Measurements from ENCODE around the gene TMEM271.

Gene TMEM271

GRCh38 chr4:532588-533317 is 43.3 kb downstream of the TMEM271 start:
- DNase-seq (no peak), ATAC-seq (no peak)

GRCh38 chr4:531721-532565 is 44.2 kb downstream of the TMEM271 start:
- no peak for ATAC-seq
- no peak for DNase-seq

- ATAC-seq (no peak), DNase-seq (no peak)
These were observed 45.0 kb downstream of the TMEM271 start for GRCh38 chr4:531076-531475.

- no peak for ATAC-seq
- DNase-seq: no peak
These were observed 45.9 kb downstream of the TMEM271 start for GRCh38 chr4:530017-530781.

GRCh38 chr4:529563-529962 is 46.5 kb downstream of the TMEM271 start:
- DNase-seq: no peak
- ATAC-seq: no peak

GRCh38 chr4:528835-529234 is 47.3 kb downstream of the TMEM271 start:
- DNase-seq (no peak), ATAC-seq (no peak)

DNA sequence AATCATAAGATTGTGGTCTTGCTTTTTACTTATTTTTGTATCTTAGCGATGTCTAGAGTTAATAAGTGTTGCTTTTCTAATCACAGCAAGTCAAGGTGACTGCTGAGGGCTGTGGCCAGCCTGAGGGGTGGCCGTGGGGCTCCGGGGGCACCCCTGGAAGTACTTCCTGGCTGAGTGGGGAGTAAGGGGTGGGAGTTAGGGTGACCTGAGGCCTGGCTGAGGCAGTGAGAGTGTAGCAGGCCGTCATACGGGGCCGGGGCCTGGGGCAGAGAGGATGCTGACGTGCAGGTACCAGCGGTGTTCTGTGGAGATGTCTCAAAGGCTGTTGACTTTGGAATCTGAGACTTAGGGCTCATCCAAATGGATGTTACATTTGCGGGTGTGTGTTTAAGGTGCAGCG is 47.8 kb downstream of the TMEM271 start:
- ATAC-seq (no peak), DNase-seq (no peak)

- ATAC-seq (no peak), DNase-seq (no peak)
These were observed 49.1 kb downstream of the TMEM271 start for GRCh38 chr4:526971-527460.

GRCh38 chr4:526189-526909 is 49.7 kb downstream of the TMEM271 start:
- no peak for ATAC-seq
- DNase-seq: no peak

DNA sequence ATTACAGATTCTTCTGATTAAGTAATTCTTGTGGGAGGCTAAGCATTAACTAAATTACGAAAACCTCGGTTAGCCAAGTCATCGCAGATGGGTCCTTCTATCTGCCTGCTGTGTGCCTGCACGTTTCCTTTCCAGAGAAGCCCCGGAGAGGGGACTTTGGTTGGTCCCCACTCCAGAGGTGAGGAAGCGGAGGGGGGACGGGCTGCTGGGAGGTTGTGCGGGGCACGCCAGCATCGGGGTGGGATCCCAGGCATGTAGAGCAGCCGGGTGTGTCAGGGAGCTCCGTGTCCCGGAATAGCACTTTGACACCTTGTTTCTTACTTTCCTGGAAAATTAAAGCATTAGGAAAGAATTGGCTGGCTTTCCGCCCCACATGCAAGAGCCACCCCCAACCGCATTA is 50.4 kb downstream of the TMEM271 start:
- ATAC-seq: no peak
- no peak for DNase-seq

GRCh38 chr4:524196-524595 is 51.9 kb downstream of the TMEM271 start:
- DNase-seq (no peak), ATAC-seq (no peak)
